HepG2 (cell line): ENCODE measurements around the gene TMEM255B. TPM values are rescaled to one million over a fixed set of nuclear protein-coding genes. Genes with fewer than 3 reads are reported as not detected.

ENCODE experiments used
- ATAC-seq: fragments of 200-7000 bp; cut with Tn5 transposase; 3 replicates; pipeline ENCODE4 v1.9.1; 2020; ENCODE audit warnings: mild to moderate bottlenecking, moderate library complexity
- BruUV-seq: library from RNA; stranded (reverse); fragments of 400-500 nt; replicated peaks from 2 replicates; lab custom pipeline; 2021; lab: Mats Ljungman, UMichigan
- CTCF ChIA-PET: fragments of 300-600 bp; formaldehyde crosslinking; extraction: SDS; loops from one replicate; lab custom pipeline; 2021; ENCODE audit warnings: low total read pairs, inconsistent platforms, low intra/inter-chr PET ratio; lab: Yijun Ruan, JAX
- POLR2A ChIA-PET: fragments of 350-600 bp; sonication (Branson Sonifier 250); formaldehyde crosslinking; loops from one replicate; lab custom pipeline; 2020; ENCODE audit warnings: antibody characterized with exemption, inconsistent platforms; lab: Yijun Ruan, JAX
- DNase-seq: peaks from one replicate; pipeline ENCODE4 v3.0.0-alpha.2; 2015; ENCODE audit warnings: low spot score
- FAIRE-seq: peaks from 3 replicates; lab custom pipeline; 2011; peaks lifted over from hg19 to GRCh38; lab: Jason Lieb, UNC
- H2AFZ ChIP-seq: one replicate; pipeline ENCODE4 v1.6.1; 2011; ENCODE audit warnings: low read length, inconsistent platforms
- H3K27ac ChIP-seq: fragments of 300-600 bp; 3 replicates; pipeline ENCODE4 v1.8.0; 2011; ENCODE audit warnings: mixed run types, mild to moderate bottlenecking, mixed read lengths, low read length, inconsistent platforms; ENCODE audit not compliant: insufficient read depth; ENCODE audit errors: extremely low read length
- H3K27me3 ChIP-seq, 2 experiments: fragments of 200-600 bp in 1 of 2; 2 replicates in 1 of 2; 3 replicates in 1 of 2; pipeline versions ENCODE4 v1.6.0 to v1.8.0; 2011; ENCODE audit warnings: low read length in 2 of 2, mild to moderate bottlenecking in 2 of 2, moderate library complexity in 2 of 2, inconsistent platforms in 1 of 2; ENCODE audit not compliant: insufficient read depth in 2 of 2, control insufficient read depth in 1 of 2
- H3K36me3 ChIP-seq, 2 experiments: fragments of 200-600 bp in 1 of 2; replicated peaks in 1 of 2; 2 replicates in 1 of 2; 3 replicates in 1 of 2; pipeline versions ENCODE4 v1.5.1 to v1.8.0; 2011; ENCODE audit warnings: low read length in 2 of 2, inconsistent platforms in 1 of 2; ENCODE audit not compliant: insufficient read depth in 2 of 2, control insufficient read depth in 1 of 2
- H3K4me1 ChIP-seq: 2 replicates; pipeline ENCODE4 v1.5.1; 2012; ENCODE audit warnings: low read length, inconsistent platforms; ENCODE audit not compliant: insufficient read depth
- H3K4me2 ChIP-seq: 2 replicates; pipeline ENCODE4 v1.6.0; 2011; ENCODE audit warnings: low read depth, low read length, inconsistent platforms
- H3K4me3 ChIP-seq, 3 experiments: fragments of 200-600 bp in 1 of 3; sonication (generic), shearing (Covaris generic) in 1 of 3; replicated peaks in 1 of 3; 2 replicates each; pipeline ENCODE4 v1.5.1; 2011 to 2016; ENCODE audit warnings: low read length in 3 of 3, inconsistent platforms in 2 of 3, low read depth in 2 of 3, mild to moderate bottlenecking in 2 of 3, control low read depth in 1 of 3, mixed read lengths in 1 of 3; ENCODE audit not compliant: insufficient read depth in 1 of 3
- H3K79me2 ChIP-seq: one replicate; pipeline ENCODE4 v1.6.1; 2011; ENCODE audit warnings: low read length, inconsistent platforms; ENCODE audit not compliant: insufficient read depth
- H3K9ac ChIP-seq: 2 replicates; pipeline ENCODE4 v1.6.0; 2011; ENCODE audit warnings: mild to moderate bottlenecking, low read depth, low read length, inconsistent platforms; ENCODE audit not compliant: insufficient read depth
- H3K9me3 ChIP-seq: 2 replicates; pipeline ENCODE4 v1.5.1; 2012; ENCODE audit warnings: mild to moderate bottlenecking, low read length
- H4K20me1 ChIP-seq: 2 replicates; pipeline ENCODE4 v1.6.0; 2011; ENCODE audit warnings: inconsistent platforms, mild to moderate bottlenecking, low read length, moderate library complexity; ENCODE audit not compliant: insufficient read depth
- DMTF1 ChIP-seq: sonication (generic); formaldehyde crosslinking; IDR thresholded peaks from 2 replicates; pipeline ENCODE4 v1.4.0; 2020; ENCODE audit warnings: mild to moderate bottlenecking, missing genetic modification reagents
- NFYC ChIP-seq: IDR thresholded peaks from 2 replicates; pipeline ENCODE4 v1.6.1; 2016; ENCODE audit warnings: missing genetic modification reagents, missing compliant biosample characterization
- PAF1 ChIP-seq: IDR thresholded peaks from 2 replicates; pipeline ENCODE4 v1.6.1; 2016; ENCODE audit warnings: missing genetic modification reagents, missing compliant biosample characterization
- PTBP1 ChIP-seq: fragments of 200-400 bp; formaldehyde crosslinking; IDR thresholded peaks from 2 replicates; pipeline ENCODE4 v1.6.1; 2018; ENCODE audit warnings: low read length, low read depth; ENCODE audit not compliant: poor library complexity, severe bottlenecking
- ZBTB26 ChIP-seq: IDR thresholded peaks from 2 replicates; pipeline ENCODE4 v1.6.1; 2016; ENCODE audit warnings: missing compliant biosample characterization, missing genetic modification reagents, borderline replicate concordance
- ZNF274 ChIP-seq: sonication (generic); formaldehyde crosslinking; IDR thresholded peaks from 2 replicates; pipeline ENCODE4 v1.5.1; 2020; ENCODE audit warnings: mild to moderate bottlenecking, missing genetic modification reagents
- WGBS: methylation state at CpG from one replicate; pipeline ENCODE4 v1.1.6; 2017; ENCODE audit warnings: low lambda C conversion rate; 5-methylcytosine and 5-hydroxymethylcytosine counted together
- in situ Hi-C: cut with HindIII; loops from 2 replicates; pipeline ENCODE4 v1.10.0; 2017; ENCODE audit warnings: low pct_unique_long_range_greater_than_20kb; ENCODE audit not compliant: extremely low pct_ligation_motif_present
- intact Hi-C: fragments of 100-400 bp; cut with micrococcal nuclease; formaldehyde crosslinking; loops from one replicate; pipeline ENCODE4 v1.10.0; 2022; ENCODE audit not compliant: unreplicated experiment
- polyA plus RNA-seq, 8 experiments: library from polyadenylated mRNA; depleted of rRNA in 3 of 8; stranded (reverse) in 7 of 8; unstranded in 1 of 8; fragments of >200 nt; fragmentation: Illumina TruSeq in 4 of 8; extraction: Trizol in 4 of 8; gene quantifications; 2 replicates each; pipeline versions ENCODE4 v1.2.1 to v1.2.3, GENCODE V29; 2011 to 2016; ENCODE audit warnings: low read depth in 4 of 8, missing spikeins in 1 of 8, mixed read lengths in 1 of 8; ENCODE audit not compliant: insufficient read depth in 1 of 8
- total RNA-seq, 5 experiments: library from RNA; depleted of rRNA; stranded (reverse); fragments of >200 nt; fragmentation: Illumina TruSeq; extraction: Trizol; gene quantifications; 2 replicates each; pipeline ENCODE4 v1.2.3, GENCODE V29; 2016; ENCODE audit warnings: low read depth in 1 of 5
- TF ChIP-seq, protein P1 (sequence below), 2 experiments: IDR thresholded peaks; 2 replicates each; pipeline ENCODE4 v1.6.1; 2011 to 2012; ENCODE audit warnings: low read length in 2 of 2, borderline replicate concordance in 1 of 2, low read depth in 1 of 2, mild to moderate bottlenecking in 1 of 2, moderate library complexity in 1 of 2

Gene TMEM255B
- total and polyA plus RNA-seq, 2 of the 13 experiments (the other 11 are each of a cell fraction or from before 2014, with no cell fraction given) = not detected

GRCh38 chr13:113734099-113734825 lies 24.8 kb upstream of the TMEM255B start:
- FAIRE-seq = no peak
- in situ Hi-C loops (no loop called here), intact Hi-C loops (no loop called here)
- CTCF ChIA-PET = no interaction called here
- Histone ChIP-seq H4K20me1 (no peaks in the 10 kb centered on the region), H3K36me3 (no peaks in the 10 kb centered on the region), H3K4me3 (no peak overlapping the region), H3K27me3 (peaks cover 8 to 31% of the 10 kb centered on the region in 2 experiments; a peak in 4 of 5 replicates), H3K4me1 (peaks cover 18% of the 10 kb centered on the region), H2AFZ (no peak overlapping the region), H3K9ac (no peak overlapping the region)
- no TSS peak for BruUV-seq
- WGBS = 81% methylated on average over 8 of the region's 26 CpGs
- ATAC-seq = no peak
- no peak for TF ChIP-seq ZBTB26 (CRISPR knock-in tag)
- TF ChIP-seq ZNF274 (CRISPR knock-in tag) = no peak
- TF ChIP-seq, protein P1, sequence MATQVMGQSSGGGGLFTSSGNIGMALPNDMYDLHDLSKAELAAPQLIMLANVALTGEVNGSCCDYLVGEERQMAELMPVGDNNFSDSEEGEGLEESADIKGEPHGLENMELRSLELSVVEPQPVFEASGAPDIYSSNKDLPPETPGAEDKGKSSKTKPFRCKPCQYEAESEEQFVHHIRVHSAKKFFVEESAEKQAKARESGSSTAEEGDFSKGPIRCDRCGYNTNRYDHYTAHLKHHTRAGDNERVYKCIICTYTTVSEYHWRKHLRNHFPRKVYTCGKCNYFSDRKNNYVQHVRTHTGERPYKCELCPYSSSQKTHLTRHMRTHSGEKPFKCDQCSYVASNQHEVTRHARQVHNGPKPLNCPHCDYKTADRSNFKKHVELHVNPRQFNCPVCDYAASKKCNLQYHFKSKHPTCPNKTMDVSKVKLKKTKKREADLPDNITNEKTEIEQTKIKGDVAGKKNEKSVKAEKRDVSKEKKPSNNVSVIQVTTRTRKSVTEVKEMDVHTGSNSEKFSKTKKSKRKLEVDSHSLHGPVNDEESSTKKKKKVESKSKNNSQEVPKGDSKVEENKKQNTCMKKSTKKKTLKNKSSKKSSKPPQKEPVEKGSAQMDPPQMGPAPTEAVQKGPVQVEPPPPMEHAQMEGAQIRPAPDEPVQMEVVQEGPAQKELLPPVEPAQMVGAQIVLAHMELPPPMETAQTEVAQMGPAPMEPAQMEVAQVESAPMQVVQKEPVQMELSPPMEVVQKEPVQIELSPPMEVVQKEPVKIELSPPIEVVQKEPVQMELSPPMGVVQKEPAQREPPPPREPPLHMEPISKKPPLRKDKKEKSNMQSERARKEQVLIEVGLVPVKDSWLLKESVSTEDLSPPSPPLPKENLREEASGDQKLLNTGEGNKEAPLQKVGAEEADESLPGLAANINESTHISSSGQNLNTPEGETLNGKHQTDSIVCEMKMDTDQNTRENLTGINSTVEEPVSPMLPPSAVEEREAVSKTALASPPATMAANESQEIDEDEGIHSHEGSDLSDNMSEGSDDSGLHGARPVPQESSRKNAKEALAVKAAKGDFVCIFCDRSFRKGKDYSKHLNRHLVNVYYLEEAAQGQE (IDR thresholded peaks at IDR 0.05; ENCODE audit: borderline replicate concordance in 1 of 2, low read depth in 1 of 2, low read length in 2 of 2) = no peak
- no peak for TF ChIP-seq PAF1 (CRISPR knock-in tag)
- no peak for TF ChIP-seq NFYC
- TF ChIP-seq DMTF1 (CRISPR knock-in tag) = no peak
- TF ChIP-seq PTBP1 = no peak
- TF ChIP-seq, all 625 proteins: peak for 0
- Histone ChIP-seq H3K4me2 (no peak overlapping the region), H3K27ac (no peak overlapping the region), H3K9me3 (no peaks in the 10 kb centered on the region), H3K79me2 (no peaks in the 10 kb centered on the region)
- DNase-seq = no peak
- POLR2A ChIA-PET = no interaction called here
